ENCODE data around the gene TPTE. TPM values are rescaled to one million over a fixed set of nuclear protein-coding genes. Genes with fewer than 3 reads are reported as not detected.
"Not testable (repeated sequence)": the region's sequence is repeated elsewhere in the genome, so short reads cannot be mapped to it uniquely, and the experiment has no call there.

Gene TPTE
- total RNA-seq, result not detected in 2 replicates
- long read RNA-seq, result 0 reads

DNA sequence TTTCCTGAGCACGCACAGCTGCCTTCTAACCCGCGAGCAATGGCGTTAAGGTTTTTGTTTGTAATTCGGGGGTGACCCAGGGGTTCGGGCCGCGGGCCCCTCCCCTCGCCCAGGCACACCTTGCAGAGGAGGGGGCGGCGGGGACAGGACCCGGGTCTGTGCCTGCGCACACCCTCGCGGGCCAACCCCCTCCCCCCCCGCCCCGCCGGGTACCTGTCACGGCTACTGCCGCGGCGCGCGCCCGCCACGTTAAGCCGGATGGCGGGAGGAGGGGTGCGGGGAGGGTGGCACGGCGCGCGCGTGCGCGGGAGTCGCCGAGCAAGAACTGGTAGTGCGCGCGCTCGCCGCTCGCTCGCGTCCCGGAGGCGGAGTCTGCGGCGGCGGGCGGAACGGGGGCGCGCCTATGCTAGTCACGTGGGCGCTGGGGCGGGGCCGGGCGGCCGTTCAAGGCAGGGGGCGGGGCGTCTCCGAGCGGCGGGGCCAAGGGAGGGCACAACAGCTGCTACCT is at the start of gene TPTE:
TSS of gene TPTE (plus strand) at position 493 of the 508 bp plus-strand sequence. CDS start 17,141 bp downstream, outside the sequence.
- no peak for DNase-seq (ENCODE audit: low read depth, low spot score)
- Mint-ChIP-seq H3K36me3 (ENCODE audit: low read depth) (peaks cover 22% of the 10 kb centered on the region), H3K27me3 (ENCODE audit: low read depth) (no peaks in the 10 kb centered on the region), H3K27ac (ENCODE audit: unreplicated experiment) (no peak within 1 kb of the TSS), H3K9me3 (peaks cover 24% of the 10 kb centered on the region), H3K4me1 (no peaks in the 10 kb centered on the region), H3K4me3 (no peak within 1 kb of the TSS)
- TF ChIP-seq, protein P1, sequence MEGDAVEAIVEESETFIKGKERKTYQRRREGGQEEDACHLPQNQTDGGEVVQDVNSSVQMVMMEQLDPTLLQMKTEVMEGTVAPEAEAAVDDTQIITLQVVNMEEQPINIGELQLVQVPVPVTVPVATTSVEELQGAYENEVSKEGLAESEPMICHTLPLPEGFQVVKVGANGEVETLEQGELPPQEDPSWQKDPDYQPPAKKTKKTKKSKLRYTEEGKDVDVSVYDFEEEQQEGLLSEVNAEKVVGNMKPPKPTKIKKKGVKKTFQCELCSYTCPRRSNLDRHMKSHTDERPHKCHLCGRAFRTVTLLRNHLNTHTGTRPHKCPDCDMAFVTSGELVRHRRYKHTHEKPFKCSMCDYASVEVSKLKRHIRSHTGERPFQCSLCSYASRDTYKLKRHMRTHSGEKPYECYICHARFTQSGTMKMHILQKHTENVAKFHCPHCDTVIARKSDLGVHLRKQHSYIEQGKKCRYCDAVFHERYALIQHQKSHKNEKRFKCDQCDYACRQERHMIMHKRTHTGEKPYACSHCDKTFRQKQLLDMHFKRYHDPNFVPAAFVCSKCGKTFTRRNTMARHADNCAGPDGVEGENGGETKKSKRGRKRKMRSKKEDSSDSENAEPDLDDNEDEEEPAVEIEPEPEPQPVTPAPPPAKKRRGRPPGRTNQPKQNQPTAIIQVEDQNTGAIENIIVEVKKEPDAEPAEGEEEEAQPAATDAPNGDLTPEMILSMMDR (conservative IDR thresholded peaks at IDR 0.05), result no peak

DNA sequence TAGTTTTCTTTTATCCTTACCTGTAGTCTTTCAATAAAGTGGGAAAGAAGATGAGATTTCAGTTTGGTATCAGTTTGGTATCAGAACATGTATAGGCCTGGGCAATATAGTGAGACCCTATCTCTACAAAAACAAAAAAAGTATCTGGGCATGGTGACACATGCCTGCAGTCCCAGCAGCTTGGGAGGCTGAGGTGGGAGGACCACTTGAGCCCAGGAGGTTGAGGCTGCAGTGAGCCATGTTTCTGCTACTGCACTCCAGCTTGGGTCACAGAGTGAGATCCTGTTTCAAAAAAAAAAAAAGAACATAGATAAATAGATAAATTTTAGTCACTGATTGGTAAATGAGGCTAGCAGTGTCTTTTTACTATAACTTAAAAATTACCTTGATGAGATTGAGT is 49.4 kb upstream of the TPTE start:
- not testable (repeated sequence) for H3K4me1 Mint-ChIP-seq; H3K4me3 Mint-ChIP-seq; H3K27me3 Mint-ChIP-seq (ENCODE audit: low read depth); H3K36me3 Mint-ChIP-seq (ENCODE audit: low read depth); DNase-seq (ENCODE audit: low read depth, low spot score); H3K9me3 Mint-ChIP-seq; H3K27ac Mint-ChIP-seq (ENCODE audit: unreplicated experiment)

GRCh38 chr21:10477794-10478193 is 43.6 kb upstream of the TPTE start:
- H3K4me3 Mint-ChIP-seq; H3K27me3 Mint-ChIP-seq (ENCODE audit: low read depth); H3K4me1 Mint-ChIP-seq; H3K36me3 Mint-ChIP-seq (ENCODE audit: low read depth); H3K27ac Mint-ChIP-seq (ENCODE audit: unreplicated experiment); DNase-seq (ENCODE audit: low read depth, low spot score): not testable (repeated sequence)
- H3K9me3 Mint-ChIP-seq, result peaks cover 19% of the 10 kb centered on the region

- not testable (repeated sequence) for H3K4me3 Mint-ChIP-seq; DNase-seq (ENCODE audit: low read depth, low spot score); H3K4me1 Mint-ChIP-seq; H3K27me3 Mint-ChIP-seq (ENCODE audit: low read depth); H3K36me3 Mint-ChIP-seq (ENCODE audit: low read depth); H3K27ac Mint-ChIP-seq (ENCODE audit: unreplicated experiment)
- peaks cover 19% of the 10 kb centered on the region for H3K9me3 Mint-ChIP-seq
Observed at GRCh38 chr21:10479875-10480274, 41.5 kb upstream of the TPTE start.

GRCh38 chr21:10484864-10485263 is 36.5 kb upstream of the TPTE start:
- H3K27ac Mint-ChIP-seq (ENCODE audit: unreplicated experiment); H3K9me3 Mint-ChIP-seq; H3K27me3 Mint-ChIP-seq (ENCODE audit: low read depth); H3K4me1 Mint-ChIP-seq; H3K36me3 Mint-ChIP-seq (ENCODE audit: low read depth); H3K4me3 Mint-ChIP-seq; DNase-seq (ENCODE audit: low read depth, low spot score): not testable (repeated sequence)

- H3K27ac Mint-ChIP-seq (ENCODE audit: unreplicated experiment); H3K27me3 Mint-ChIP-seq (ENCODE audit: low read depth); H3K9me3 Mint-ChIP-seq; H3K36me3 Mint-ChIP-seq (ENCODE audit: low read depth); H3K4me3 Mint-ChIP-seq; H3K4me1 Mint-ChIP-seq; DNase-seq (ENCODE audit: low read depth, low spot score): not testable (repeated sequence)
Observed at GRCh38 chr21:10490453-10490852, 30.9 kb upstream of the TPTE start.

DNA sequence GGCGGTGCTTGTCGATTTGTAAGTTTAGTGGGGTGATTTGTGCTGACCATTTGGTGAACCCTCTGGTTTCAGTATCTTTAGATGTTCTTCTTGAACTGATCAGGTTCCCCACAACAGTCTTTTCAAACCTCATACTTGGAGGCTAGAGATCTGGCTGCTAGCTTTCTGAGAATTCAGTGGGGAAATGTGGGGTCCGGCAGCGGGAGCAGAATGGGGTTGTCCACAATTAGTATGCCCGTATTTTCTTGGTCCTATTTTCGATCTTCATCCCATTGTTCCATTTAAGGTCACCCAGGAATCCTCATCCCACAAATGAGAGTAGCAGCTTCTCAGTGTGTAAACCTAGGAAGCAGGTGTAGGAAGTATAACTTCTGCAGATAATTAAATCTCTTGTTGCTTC is 10.3 kb upstream of the TPTE start:
- H3K4me3 Mint-ChIP-seq, result no peak overlapping the region
- peaks cover 14% of the 10 kb centered on the region for H3K36me3 Mint-ChIP-seq (ENCODE audit: low read depth)
- no peak for DNase-seq (ENCODE audit: low read depth, low spot score)
- TF ChIP-seq, protein P1 (conservative IDR thresholded peaks at IDR 0.05), result no peak
- peaks cover 18% of the 10 kb centered on the region for H3K9me3 Mint-ChIP-seq
- no peaks in the 10 kb centered on the region for H3K4me1 Mint-ChIP-seq
- H3K27ac Mint-ChIP-seq (ENCODE audit: unreplicated experiment), result no peak overlapping the region
- H3K27me3 Mint-ChIP-seq (ENCODE audit: low read depth), result no peaks in the 10 kb centered on the region

GRCh38 chr21:10516889-10517288 is 4.5 kb upstream of the TPTE start:
- H3K27ac Mint-ChIP-seq (ENCODE audit: unreplicated experiment); H3K27me3 Mint-ChIP-seq (ENCODE audit: low read depth); H3K4me3 Mint-ChIP-seq; DNase-seq (ENCODE audit: low read depth, low spot score); H3K4me1 Mint-ChIP-seq: not testable (repeated sequence)
- peaks cover 26% of the 10 kb centered on the region for H3K9me3 Mint-ChIP-seq
- H3K36me3 Mint-ChIP-seq (ENCODE audit: low read depth), result peaks cover 25% of the 10 kb centered on the region

- H3K27ac Mint-ChIP-seq (ENCODE audit: unreplicated experiment); DNase-seq (ENCODE audit: low read depth, low spot score); H3K4me3 Mint-ChIP-seq; H3K4me1 Mint-ChIP-seq; H3K27me3 Mint-ChIP-seq (ENCODE audit: low read depth): not testable (repeated sequence)
- Mint-ChIP-seq H3K9me3 (peaks cover 26% of the 10 kb centered on the region), H3K36me3 (ENCODE audit: low read depth) (peaks cover 25% of the 10 kb centered on the region)
Observed at GRCh38 chr21:10517904-10518303, 3.5 kb upstream of the TPTE start.

DNA sequence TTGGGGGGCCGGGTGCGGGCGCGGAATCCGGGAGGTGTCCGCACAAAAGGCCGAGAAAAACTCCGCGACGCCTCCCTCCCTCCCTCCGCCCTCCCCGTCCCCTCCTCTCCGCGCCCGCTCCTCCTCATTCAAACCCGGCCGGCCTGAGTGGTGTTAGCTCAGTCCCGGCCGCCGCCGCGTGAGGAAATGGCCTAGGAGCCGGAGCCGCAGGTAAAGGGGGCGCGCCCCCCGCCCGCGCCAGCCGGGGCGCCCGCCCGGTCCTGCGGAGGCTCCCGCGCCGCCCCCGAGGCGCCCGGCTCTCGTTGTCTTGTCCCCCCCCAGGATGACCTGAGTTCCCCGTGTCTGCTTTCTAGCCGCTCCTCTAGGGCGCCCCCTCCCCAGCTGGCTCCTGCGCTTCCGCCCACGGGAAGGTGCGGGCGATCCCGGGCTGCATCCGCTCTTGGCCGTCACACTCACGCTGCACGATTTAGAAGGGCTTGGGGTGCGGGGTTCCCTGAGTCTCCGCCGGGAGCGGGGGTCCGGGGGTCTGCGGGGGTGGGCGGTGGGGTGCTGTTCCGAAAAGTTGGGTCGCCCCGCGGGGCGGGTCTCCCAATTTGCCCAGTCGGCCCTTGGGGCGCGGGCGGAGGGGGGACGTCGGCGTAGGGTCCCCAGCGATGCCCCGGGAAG is 585 bp downstream of the TPTE start:
- Mint-ChIP-seq H3K36me3 (ENCODE audit: low read depth) (peaks cover 22% of the 10 kb centered on the region), H3K9me3 (peaks cover 21% of the 10 kb centered on the region)
- not testable (repeated sequence) for H3K27ac Mint-ChIP-seq (ENCODE audit: unreplicated experiment); H3K4me1 Mint-ChIP-seq; H3K27me3 Mint-ChIP-seq (ENCODE audit: low read depth); H3K4me3 Mint-ChIP-seq; DNase-seq (ENCODE audit: low read depth, low spot score)

Measured in neural crest cell (in vitro differentiated cells).